Measurements from ENCODE around the gene BLCAP. TPM values are rescaled to one million over a fixed set of nuclear protein-coding genes. Genes with fewer than 3 reads are reported as not detected.

The BLCAP gene
- total RNA-seq, 6 experiments from 2014 or later = 32.7 to 75.5 (median 47.8) TPM

DNA sequence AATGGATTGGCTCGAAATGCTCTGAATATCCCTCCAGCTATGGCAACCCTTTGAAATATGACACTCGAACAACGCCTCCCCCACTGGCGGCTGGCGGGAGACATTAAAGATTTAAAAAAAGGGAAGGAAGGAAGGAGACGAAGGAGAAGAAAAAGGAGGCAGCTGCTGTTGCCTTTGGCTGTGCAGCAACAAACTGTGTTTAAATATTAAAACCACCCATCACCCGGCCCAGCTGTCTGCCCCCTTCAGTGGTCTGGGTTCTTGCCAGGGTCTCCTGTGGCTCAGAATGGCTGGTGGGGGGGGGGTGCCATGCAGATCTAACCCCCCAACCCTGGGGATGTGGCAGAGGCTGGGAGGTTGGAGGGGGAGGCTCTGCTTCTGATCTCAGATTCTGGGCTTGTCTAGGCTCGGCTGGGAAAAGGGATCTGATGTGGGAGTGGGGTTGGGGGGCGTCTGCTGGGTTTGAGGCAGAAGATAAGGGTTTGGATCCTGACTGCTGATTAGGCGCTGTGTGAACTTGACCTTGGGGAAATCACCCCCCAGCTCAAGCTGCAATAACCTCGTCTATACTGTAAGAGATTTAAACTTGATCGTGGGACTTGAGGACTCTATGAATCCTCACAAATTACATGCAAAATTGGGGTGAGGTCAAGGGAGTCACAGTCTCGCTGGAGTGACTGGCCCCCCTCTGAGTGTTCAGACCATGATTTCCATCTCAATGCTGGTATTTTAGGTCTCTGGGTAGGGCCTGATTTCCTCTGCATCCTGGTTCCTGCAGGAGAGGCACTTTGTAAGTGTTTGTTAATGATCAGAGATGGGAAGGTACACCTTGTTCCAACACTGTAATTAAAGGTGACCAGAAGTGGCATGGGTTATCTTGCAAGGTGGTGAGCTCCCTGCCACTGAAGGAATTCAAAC, 40.3 kb upstream of the BLCAP start:
- ATAC-seq (no peak), DNase-seq (peak in 1 of 3 donors; percentile 9)
- Histone ChIP-seq H3K9me3 (no peaks in the 10 kb centered on the region), H3K36me3 (no peaks in the 10 kb centered on the region), H3K27ac (no peak overlapping the region), H3K4me3 (no peak overlapping the region), H3K27me3 (no peaks in the 10 kb centered on the region), H3K4me1 (no peaks in the 10 kb centered on the region)
- TF ChIP-seq, protein P1, sequence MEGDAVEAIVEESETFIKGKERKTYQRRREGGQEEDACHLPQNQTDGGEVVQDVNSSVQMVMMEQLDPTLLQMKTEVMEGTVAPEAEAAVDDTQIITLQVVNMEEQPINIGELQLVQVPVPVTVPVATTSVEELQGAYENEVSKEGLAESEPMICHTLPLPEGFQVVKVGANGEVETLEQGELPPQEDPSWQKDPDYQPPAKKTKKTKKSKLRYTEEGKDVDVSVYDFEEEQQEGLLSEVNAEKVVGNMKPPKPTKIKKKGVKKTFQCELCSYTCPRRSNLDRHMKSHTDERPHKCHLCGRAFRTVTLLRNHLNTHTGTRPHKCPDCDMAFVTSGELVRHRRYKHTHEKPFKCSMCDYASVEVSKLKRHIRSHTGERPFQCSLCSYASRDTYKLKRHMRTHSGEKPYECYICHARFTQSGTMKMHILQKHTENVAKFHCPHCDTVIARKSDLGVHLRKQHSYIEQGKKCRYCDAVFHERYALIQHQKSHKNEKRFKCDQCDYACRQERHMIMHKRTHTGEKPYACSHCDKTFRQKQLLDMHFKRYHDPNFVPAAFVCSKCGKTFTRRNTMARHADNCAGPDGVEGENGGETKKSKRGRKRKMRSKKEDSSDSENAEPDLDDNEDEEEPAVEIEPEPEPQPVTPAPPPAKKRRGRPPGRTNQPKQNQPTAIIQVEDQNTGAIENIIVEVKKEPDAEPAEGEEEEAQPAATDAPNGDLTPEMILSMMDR (IDR thresholded peaks at IDR 0.05) = no peak
- no peak for TF ChIP-seq POLR2A (IDR thresholded peaks at IDR 0.05)
- WGBS (ENCODE audit: insufficient coverage, low coverage, low lambda C conversion rate, missing lambda C conversion rate) = 7% methylated on average over 11 of the region's 13 CpGs
- intact Hi-C loops (cut with DNase I) = no loop called here

DNA sequence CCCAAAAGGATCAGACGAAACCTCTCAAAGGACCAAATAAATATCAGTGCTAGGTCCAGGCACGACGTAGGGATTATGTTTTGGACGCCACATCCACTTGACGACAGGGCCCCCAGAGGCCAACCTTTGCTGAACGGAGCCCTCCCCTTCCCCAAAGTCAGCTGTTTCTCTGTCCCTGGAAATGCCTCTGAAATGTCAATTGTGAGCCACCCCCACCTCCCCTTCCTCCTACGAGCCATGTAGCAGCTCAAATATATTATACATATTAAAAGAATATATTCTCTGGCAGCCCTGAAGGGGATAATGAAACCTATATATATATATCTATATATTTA, 39.6 kb upstream of the BLCAP start:
- DNase-seq = no peak
- no peaks in the 10 kb centered on the region for H3K9me3 ChIP-seq
- H3K27me3 ChIP-seq = no peaks in the 10 kb centered on the region
- H3K4me3 ChIP-seq = no peak overlapping the region
- intact Hi-C loops (cut with DNase I) = no loop called here
- WGBS (ENCODE audit: insufficient coverage, low coverage, low lambda C conversion rate, missing lambda C conversion rate) = 25% methylated on average over 7 of the region's 7 CpGs
- TF ChIP-seq, protein P1 (IDR thresholded peaks at IDR 0.05) = no peak
- no peak for TF ChIP-seq POLR2A (IDR thresholded peaks at IDR 0.05)
- H3K27ac ChIP-seq = no peak overlapping the region
- H3K4me1 ChIP-seq = no peaks in the 10 kb centered on the region
- H3K36me3 ChIP-seq = no peaks in the 10 kb centered on the region
- ATAC-seq = no peak

- 61% methylated on average over 3 of the region's 5 CpGs for WGBS (ENCODE audit: insufficient coverage, low coverage, low lambda C conversion rate, missing lambda C conversion rate)
- ATAC-seq = no peak
- intact Hi-C loops (cut with DNase I) = no loop called here
- Histone ChIP-seq H3K4me1 (no peaks in the 10 kb centered on the region), H3K27me3 (no peaks in the 10 kb centered on the region), H3K9me3 (no peaks in the 10 kb centered on the region), H3K27ac (no peak overlapping the region), H3K4me3 (no peak overlapping the region), H3K36me3 (no peaks in the 10 kb centered on the region)
- peak in 1 of 3 donors; percentile 12 for DNase-seq
- TF ChIP-seq, protein P1 (IDR thresholded peaks at IDR 0.05) = no peak
- no peak for TF ChIP-seq POLR2A (IDR thresholded peaks at IDR 0.05)
Measured at GRCh38 chr20:37566590-37567330, 39.1 kb upstream of the BLCAP start.

GRCh38 chr20:37565134-37565811, 37.6 kb upstream of the BLCAP start:
- no peak overlapping the region for H3K27ac ChIP-seq
- 62% methylated on average over 11 of the region's 14 CpGs for whole genome bisulfite sequencing (ENCODE audit: insufficient coverage, low coverage, low lambda C conversion rate, missing lambda C conversion rate)
- DNase-seq (no peak), ATAC-seq (no peak)
- no peaks in the 10 kb centered on the region for H3K9me3 ChIP-seq
- intact Hi-C loops (cut with DNase I) = no loop called here
- H3K27me3 ChIP-seq = no peaks in the 10 kb centered on the region
- no peaks in the 10 kb centered on the region for H3K36me3 ChIP-seq
- H3K4me1 ChIP-seq = no peaks in the 10 kb centered on the region
- TF ChIP-seq, protein P1 (IDR thresholded peaks at IDR 0.05) = no peak
- TF ChIP-seq POLR2A (IDR thresholded peaks at IDR 0.05) = no peak
- H3K4me3 ChIP-seq = no peak overlapping the region

Data from right lobe of liver (tissue), 6 donors.